Lower leg skin (tissue), 3 donors: ENCODE results near the gene FCHSD1.
"Not testable (repeated sequence)": the region's sequence is repeated elsewhere in the genome, so short reads cannot be mapped to it uniquely, and the experiment has no call there.

Source experiments
- POLR2A ChIP-seq, 2 donors: fragments of 450-650 bp; IDR thresholded peaks; one replicate each; pipeline ENCODE4 v1.6.1; 2016 to 2017; ENCODE audit warnings: antibody characterized with exemption in 2 of 2, mild to moderate bottlenecking in 1 of 2, moderate library complexity in 1 of 2
- TF ChIP-seq, protein P1 (sequence below), 3 donors: fragments of 450-650 bp; IDR thresholded peaks; one replicate each; pipeline ENCODE4 v1.5.1; 2016; ENCODE audit warnings: antibody characterized with exemption in 3 of 3, mild to moderate bottlenecking in 3 of 3, moderate library complexity in 2 of 3

DNA sequence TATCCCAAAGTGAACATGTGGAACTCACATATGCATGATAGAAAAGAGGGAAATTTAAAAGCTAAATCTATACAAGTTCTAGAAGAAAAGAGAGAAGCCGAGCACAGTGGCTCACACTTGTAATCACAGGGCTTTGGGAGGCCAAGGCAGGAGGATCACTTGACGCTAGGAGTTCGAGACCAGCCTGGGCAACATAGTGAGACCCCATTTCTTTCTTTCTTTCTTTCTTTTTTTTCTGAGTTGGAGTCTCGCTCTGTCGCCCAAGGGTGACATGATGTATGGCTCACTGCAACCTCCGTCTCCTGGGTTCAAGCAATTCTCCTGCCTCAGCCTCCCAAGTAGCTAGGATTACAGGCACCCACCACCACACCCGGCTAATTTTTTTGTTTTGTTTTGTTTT is 41.3 kb downstream of the FCHSD1 start:
- TF ChIP-seq POLR2A (IDR thresholded peaks at IDR 0.05) = not testable (repeated sequence)
- TF ChIP-seq, protein P1, sequence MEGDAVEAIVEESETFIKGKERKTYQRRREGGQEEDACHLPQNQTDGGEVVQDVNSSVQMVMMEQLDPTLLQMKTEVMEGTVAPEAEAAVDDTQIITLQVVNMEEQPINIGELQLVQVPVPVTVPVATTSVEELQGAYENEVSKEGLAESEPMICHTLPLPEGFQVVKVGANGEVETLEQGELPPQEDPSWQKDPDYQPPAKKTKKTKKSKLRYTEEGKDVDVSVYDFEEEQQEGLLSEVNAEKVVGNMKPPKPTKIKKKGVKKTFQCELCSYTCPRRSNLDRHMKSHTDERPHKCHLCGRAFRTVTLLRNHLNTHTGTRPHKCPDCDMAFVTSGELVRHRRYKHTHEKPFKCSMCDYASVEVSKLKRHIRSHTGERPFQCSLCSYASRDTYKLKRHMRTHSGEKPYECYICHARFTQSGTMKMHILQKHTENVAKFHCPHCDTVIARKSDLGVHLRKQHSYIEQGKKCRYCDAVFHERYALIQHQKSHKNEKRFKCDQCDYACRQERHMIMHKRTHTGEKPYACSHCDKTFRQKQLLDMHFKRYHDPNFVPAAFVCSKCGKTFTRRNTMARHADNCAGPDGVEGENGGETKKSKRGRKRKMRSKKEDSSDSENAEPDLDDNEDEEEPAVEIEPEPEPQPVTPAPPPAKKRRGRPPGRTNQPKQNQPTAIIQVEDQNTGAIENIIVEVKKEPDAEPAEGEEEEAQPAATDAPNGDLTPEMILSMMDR (IDR thresholded peaks at IDR 0.05) = not testable (repeated sequence)
